ENCODE results near the gene DMRT2. TPM values are rescaled to one million over a fixed set of nuclear protein-coding genes. Genes with fewer than 3 reads are reported as not detected.

The DMRT2 gene
- total and polyA plus RNA-seq, 2 donors (not counting 1 experiment from before 2014, with no cell fraction given) = not detected

DNA sequence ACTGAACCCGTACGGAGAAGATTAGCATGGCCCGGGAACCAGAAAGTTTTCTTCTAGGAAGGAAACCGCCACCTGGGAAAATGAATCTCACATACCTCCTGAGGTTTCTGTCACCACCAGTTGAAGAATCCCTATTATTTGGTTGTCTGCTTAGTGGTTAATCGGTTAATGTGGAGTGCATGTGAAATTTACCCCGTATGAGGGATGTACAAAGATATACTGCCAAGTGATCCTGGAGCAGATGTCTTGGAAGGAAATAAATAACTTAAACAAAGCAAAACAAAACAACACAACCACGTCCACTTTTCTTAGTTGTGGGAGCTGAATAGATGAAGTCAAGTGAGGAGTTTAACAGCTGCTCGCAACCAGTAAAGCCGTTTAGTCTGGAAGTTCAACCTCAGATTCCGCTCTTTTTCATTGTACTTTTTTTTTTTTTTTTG, 3.8 kb downstream of the DMRT2 start:
- no peak overlapping the region for H3K4me3 Mint-ChIP-seq
- Histone ChIP-seq H3K4me1 (ENCODE audit: control insufficient read depth in 2 of 2, insufficient read depth in 2 of 2, low read length in 2 of 2) (peaks cover 23 to 31% of the 10 kb centered on the region in 2 donors), H2AFZ (ENCODE audit: insufficient read depth, low read depth, low read length, poor library complexity, severe bottlenecking) (no peak overlapping the region), H3K27me3 (replicated peaks in 1 of 4; ENCODE audit: control extremely low read depth in 1 of 4, control insufficient read depth in 3 of 4, insufficient read depth in 4 of 4, low read length in 3 of 4) (peaks cover 0 to 59% (median 48%) of the 10 kb centered on the region in 4 experiments), H3K79me2 (ENCODE audit: control insufficient read depth, insufficient read depth, low read length) (no peaks in the 10 kb centered on the region), H3K4me2 (replicated peaks; ENCODE audit: low read depth, low read length, poor library complexity, severe bottlenecking) (no peak overlapping the region), H3K9me3 (ENCODE audit: control extremely low read depth in 1 of 3, control insufficient read depth in 2 of 3, insufficient read depth in 1 of 3, low read length in 2 of 3) (peaks cover 0 to 21% (median 13%) of the 10 kb centered on the region in 3 donors), H3K4me3 (ENCODE audit: control extremely low read depth in 1 of 5, extremely low read depth in 1 of 5, insufficient read depth in 1 of 5, low read depth in 2 of 5, low read length in 4 of 5) (no peak overlapping the region), H3K27ac (ENCODE audit: low read length in 2 of 2) (no peak overlapping the region), H3K36me3 (replicated peaks in 1 of 2; ENCODE audit: control extremely low read depth in 1 of 2, control insufficient read depth in 1 of 2, extremely low read depth in 1 of 2, insufficient read depth in 2 of 2, low read length in 1 of 2) (no peaks in the 10 kb centered on the region), H4K20me1 (ENCODE audit: control insufficient read depth, insufficient read depth, low read length, poor library complexity, severe bottlenecking) (no peaks in the 10 kb centered on the region), H3K9ac (ENCODE audit: low read length) (no peak overlapping the region)
- no peak for TF ChIP-seq EZH2 (IDR thresholded peaks at IDR 0.05; ENCODE audit: borderline replicate concordance, insufficient read depth, low read depth, low read length, poor library complexity, severe bottlenecking)
- TF ChIP-seq, protein P1, sequence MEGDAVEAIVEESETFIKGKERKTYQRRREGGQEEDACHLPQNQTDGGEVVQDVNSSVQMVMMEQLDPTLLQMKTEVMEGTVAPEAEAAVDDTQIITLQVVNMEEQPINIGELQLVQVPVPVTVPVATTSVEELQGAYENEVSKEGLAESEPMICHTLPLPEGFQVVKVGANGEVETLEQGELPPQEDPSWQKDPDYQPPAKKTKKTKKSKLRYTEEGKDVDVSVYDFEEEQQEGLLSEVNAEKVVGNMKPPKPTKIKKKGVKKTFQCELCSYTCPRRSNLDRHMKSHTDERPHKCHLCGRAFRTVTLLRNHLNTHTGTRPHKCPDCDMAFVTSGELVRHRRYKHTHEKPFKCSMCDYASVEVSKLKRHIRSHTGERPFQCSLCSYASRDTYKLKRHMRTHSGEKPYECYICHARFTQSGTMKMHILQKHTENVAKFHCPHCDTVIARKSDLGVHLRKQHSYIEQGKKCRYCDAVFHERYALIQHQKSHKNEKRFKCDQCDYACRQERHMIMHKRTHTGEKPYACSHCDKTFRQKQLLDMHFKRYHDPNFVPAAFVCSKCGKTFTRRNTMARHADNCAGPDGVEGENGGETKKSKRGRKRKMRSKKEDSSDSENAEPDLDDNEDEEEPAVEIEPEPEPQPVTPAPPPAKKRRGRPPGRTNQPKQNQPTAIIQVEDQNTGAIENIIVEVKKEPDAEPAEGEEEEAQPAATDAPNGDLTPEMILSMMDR (IDR thresholded peaks at IDR 0.05) = no peak
- ChIA-PET POLR2A (no interaction called here), CTCF (no interaction called here)
- no peaks in the 10 kb centered on the region for H3K9me3 Mint-ChIP-seq (ENCODE audit: insufficient read depth)
- H3K27me3 Mint-ChIP-seq = peaks cover 67% of the 10 kb centered on the region
- 60% methylated on average over 1 of the region's 10 CpGs for WGBS (ENCODE audit: insufficient coverage)
- no peak for ATAC-seq (ENCODE audit: low read depth)
- DNase-seq = no peak
- intact Hi-C loops (cut with micrococcal nuclease) = no loop called here
- peaks cover 18% of the 10 kb centered on the region for H3K4me1 Mint-ChIP-seq
- no peak overlapping the region for H3K27ac Mint-ChIP-seq

DNA sequence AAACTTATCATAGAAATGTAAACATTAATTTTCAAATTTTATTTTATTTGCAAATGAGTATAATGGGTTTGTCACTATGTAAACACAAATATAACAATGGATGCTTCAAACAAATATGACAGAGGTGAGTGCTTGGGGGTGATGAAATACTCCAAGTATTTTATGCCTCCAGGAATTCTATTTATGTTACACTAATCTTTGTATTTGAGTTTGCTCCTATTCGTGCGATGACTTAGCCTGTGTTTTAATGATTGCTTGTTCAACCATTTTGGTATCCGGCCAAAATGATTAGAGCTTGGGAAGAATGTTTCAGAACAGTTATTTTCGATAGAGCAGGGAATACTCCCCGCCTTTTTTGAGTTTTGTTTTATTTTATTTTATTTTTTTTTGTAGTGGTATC, 5.0 kb downstream of the DMRT2 start:
- H3K27ac Mint-ChIP-seq = no peak overlapping the region
- no peak overlapping the region for H3K4me2 ChIP-seq (replicated peaks; ENCODE audit: low read depth, low read length, poor library complexity, severe bottlenecking)
- POLR2A ChIA-PET = no interaction called here
- WGBS (ENCODE audit: insufficient coverage) = 29% methylated on average over 3 of the region's 5 CpGs
- DNase-seq (no peak), ATAC-seq (ENCODE audit: low read depth) (no peak)
- no peak overlapping the region for H3K27ac ChIP-seq (ENCODE audit: low read length in 2 of 2)
- H4K20me1 ChIP-seq (ENCODE audit: control insufficient read depth, insufficient read depth, low read length, poor library complexity, severe bottlenecking) = no peaks in the 10 kb centered on the region
- TF ChIP-seq EZH2 (IDR thresholded peaks at IDR 0.05; ENCODE audit: borderline replicate concordance, insufficient read depth, low read depth, low read length, poor library complexity, severe bottlenecking) = no peak
- TF ChIP-seq, protein P1 (IDR thresholded peaks at IDR 0.05) = no peak
- no peaks in the 10 kb centered on the region for H3K9me3 Mint-ChIP-seq (ENCODE audit: insufficient read depth)
- H3K27me3 ChIP-seq (replicated peaks in 1 of 4; ENCODE audit: control extremely low read depth in 1 of 4, control insufficient read depth in 3 of 4, insufficient read depth in 4 of 4, low read length in 3 of 4) = peaks cover 0 to 49% (median 36%) of the 10 kb centered on the region in 4 experiments
- H3K4me1 Mint-ChIP-seq = peaks cover 11% of the 10 kb centered on the region
- H3K4me3 Mint-ChIP-seq = no peak overlapping the region
- no peak overlapping the region for H3K9ac ChIP-seq (ENCODE audit: low read length)
- no peaks in the 10 kb centered on the region for H3K36me3 ChIP-seq (replicated peaks in 1 of 2; ENCODE audit: control extremely low read depth in 1 of 2, control insufficient read depth in 1 of 2, extremely low read depth in 1 of 2, insufficient read depth in 2 of 2, low read length in 1 of 2)
- H3K4me3 ChIP-seq (ENCODE audit: control extremely low read depth in 1 of 5, extremely low read depth in 1 of 5, insufficient read depth in 1 of 5, low read depth in 2 of 5, low read length in 4 of 5) = no peak overlapping the region
- CTCF ChIA-PET = no interaction called here
- H3K27me3 Mint-ChIP-seq = peaks cover 58% of the 10 kb centered on the region
- H3K4me1 ChIP-seq (ENCODE audit: control insufficient read depth in 2 of 2, insufficient read depth in 2 of 2, low read length in 2 of 2) = peaks cover 18 to 26% of the 10 kb centered on the region in 2 donors
- no peak overlapping the region for H2AFZ ChIP-seq (ENCODE audit: insufficient read depth, low read depth, low read length, poor library complexity, severe bottlenecking)
- peaks cover 0 to 12% (median 2%) of the 10 kb centered on the region in 3 donors for H3K9me3 ChIP-seq (ENCODE audit: control extremely low read depth in 1 of 3, control insufficient read depth in 2 of 3, insufficient read depth in 1 of 3, low read length in 2 of 3)
- intact Hi-C loops (cut with micrococcal nuclease) = no loop called here
- no peaks in the 10 kb centered on the region for H3K79me2 ChIP-seq (ENCODE audit: control insufficient read depth, insufficient read depth, low read length)
